NCI-H82 treated with DMSO at 0.1 percent for 48 hours (cell line): ENCODE data around the gene LILRB1.
"Not testable (repeated sequence)": the region's sequence is repeated elsewhere in the genome, so short reads cannot be mapped to it uniquely, and the experiment has no call there.

Source experiments
- DNase-seq: peaks from one replicate; lab custom pipeline; 2025; ENCODE audit not compliant: unreplicated experiment; lab: John Stamatoyannopoulos, UW

Gene LILRB1

GRCh38 chr19:54630262-54630661 lies at the start of gene LILRB1:
TSS of gene LILRB1 (plus strand) at chr19:54630484. CDS start at chr19:54631074, 590 bp downstream.
- not testable (repeated sequence) for DNase-seq

GRCh38 chr19:54586397-54586796 lies 43.9 kb upstream of the LILRB1 start:
- DNase-seq = no peak

GRCh38 chr19:54587026-54587425 lies 43.3 kb upstream of the LILRB1 start:
- DNase-seq = no peak

GRCh38 chr19:54593445-54593844 lies 36.8 kb upstream of the LILRB1 start, which contains the start of gene LILRA1:
TSS of gene LILRA1 (plus strand) at chr19:54593632. CDS start at chr19:54594245, 613 bp downstream.
- not testable (repeated sequence) for DNase-seq

GRCh38 chr19:54593931-54594626 lies 36.2 kb upstream of the LILRB1 start:
- DNase-seq = not testable (repeated sequence)

- DNase-seq = no peak
These were observed 35.5 kb upstream of the LILRB1 start for GRCh38 chr19:54594737-54595136.

GRCh38 chr19:54595680-54596436 lies 34.4 kb upstream of the LILRB1 start:
- not testable (repeated sequence) for DNase-seq

- DNase-seq = no peak
These were observed 30.1 kb upstream of the LILRB1 start for GRCh38 chr19:54600212-54600611.

- DNase-seq = no peak
These were observed 24.1 kb upstream of the LILRB1 start for GRCh38 chr19:54606230-54606629.

GRCh38 chr19:54606891-54607784 lies 23.1 kb upstream of the LILRB1 start:
- no peak for DNase-seq

GRCh38 chr19:54607785-54608150 lies 22.5 kb upstream of the LILRB1 start:
- DNase-seq = no peak

- DNase-seq = no peak
These were observed 22.1 kb upstream of the LILRB1 start for GRCh38 chr19:54608205-54608604.

- DNase-seq = no peak
These were observed 21.5 kb upstream of the LILRB1 start for GRCh38 chr19:54608792-54609191.

- no peak for DNase-seq
These were observed 20.9 kb upstream of the LILRB1 start for GRCh38 chr19:54609356-54609791.

- DNase-seq = no peak
These were observed 17.9 kb upstream of the LILRB1 start for GRCh38 chr19:54612428-54612827.

- no peak for DNase-seq
These were observed 15.6 kb upstream of the LILRB1 start for GRCh38 chr19:54614726-54615125.

- no peak for DNase-seq
These were observed 14.2 kb upstream of the LILRB1 start for GRCh38 chr19:54616057-54616456.

- no peak for DNase-seq
These were observed 13.3 kb upstream of the LILRB1 start for GRCh38 chr19:54616821-54617560.

GRCh38 chr19:54620464-54620863 lies 9.8 kb upstream of the LILRB1 start:
- no peak for DNase-seq

- DNase-seq = no peak
These were observed 7.9 kb upstream of the LILRB1 start for GRCh38 chr19:54622431-54622830.

GRCh38 chr19:54624234-54624633 lies 6.0 kb upstream of the LILRB1 start:
- DNase-seq = not testable (repeated sequence)
